ENCODE data around the gene SNAPC2. TPM values are rescaled to one million over a fixed set of nuclear protein-coding genes. Genes with fewer than 3 reads are reported as not detected.
"Not testable (repeated sequence)": the region's sequence is repeated elsewhere in the genome, so short reads cannot be mapped to it uniquely, and the experiment has no call there.

Gene SNAPC2
- polyA plus RNA-seq, 3 donors = 11.3 to 13.3 (median 12.4) TPM

GRCh38 chr19:7908078-7908699 is 11.9 kb upstream of the SNAPC2 start:
- DNase-seq (ENCODE audit: low read depth in 3 of 3, low spot score in 2 of 3) = no peak

GRCh38 chr19:7908742-7909461 is 11.2 kb upstream of the SNAPC2 start:
- DNase-seq (ENCODE audit: low read depth in 3 of 3, low spot score in 2 of 3) = no peak

- no peak for DNase-seq (ENCODE audit: low read depth in 3 of 3, low spot score in 2 of 3)
Observed at GRCh38 chr19:7909471-7910067, 10.6 kb upstream of the SNAPC2 start.

GRCh38 chr19:7910321-7911161 is 9.6 kb upstream of the SNAPC2 start:
- no peak for DNase-seq (ENCODE audit: low read depth in 3 of 3, low spot score in 2 of 3)

- no peak for DNase-seq (ENCODE audit: low read depth in 3 of 3, low spot score in 2 of 3)
Observed at GRCh38 chr19:7911508-7912143, 8.5 kb upstream of the SNAPC2 start.

- DNase-seq (ENCODE audit: low read depth in 3 of 3, low spot score in 2 of 3) = no peak
Observed at GRCh38 chr19:7912144-7912696, 7.9 kb upstream of the SNAPC2 start.

- DNase-seq (ENCODE audit: low read depth in 3 of 3, low spot score in 2 of 3) = no peak
Observed at GRCh38 chr19:7912697-7913564, 7.2 kb upstream of the SNAPC2 start.

GRCh38 chr19:7913652-7914051 is 6.5 kb upstream of the SNAPC2 start:
- no peak for DNase-seq (ENCODE audit: low read depth in 3 of 3, low spot score in 2 of 3)

GRCh38 chr19:7914099-7914498 is 6.0 kb upstream of the SNAPC2 start:
- DNase-seq (ENCODE audit: low read depth in 3 of 3, low spot score in 2 of 3) = no peak

- no peak for DNase-seq (ENCODE audit: low read depth in 3 of 3, low spot score in 2 of 3)
Observed at GRCh38 chr19:7914598-7915045, 5.5 kb upstream of the SNAPC2 start, which contains the start of gene TGFBR3L. Gene TGFBR3L, plus strand, starts transcription at chr19:7914830.

GRCh38 chr19:7915250-7916102 is 4.7 kb upstream of the SNAPC2 start:
- no peak for DNase-seq (ENCODE audit: low read depth in 3 of 3, low spot score in 2 of 3)

GRCh38 chr19:7916103-7916954 is 3.8 kb upstream of the SNAPC2 start:
- no peak for DNase-seq (ENCODE audit: low read depth in 3 of 3, low spot score in 2 of 3)

GRCh38 chr19:7916955-7917266 is 3.2 kb upstream of the SNAPC2 start:
- no peak for DNase-seq (ENCODE audit: low read depth in 3 of 3, low spot score in 2 of 3)

- no peak for DNase-seq (ENCODE audit: low read depth in 3 of 3, low spot score in 2 of 3)
Observed at GRCh38 chr19:7917267-7918061, 2.7 kb upstream of the SNAPC2 start.

GRCh38 chr19:7918062-7918614 is 2.0 kb upstream of the SNAPC2 start:
- DNase-seq (ENCODE audit: low read depth in 3 of 3, low spot score in 2 of 3) = not testable (repeated sequence)

- no peak for DNase-seq (ENCODE audit: low read depth in 3 of 3, low spot score in 2 of 3)
Observed at GRCh38 chr19:7918615-7919421, 1.3 kb upstream of the SNAPC2 start.

Data from right renal cortex interstitium (tissue), 3 donors.